DND-41 (cell line): ENCODE data around the gene MUC2.

ENCODE experiments used
- EZH2 ChIP-seq: IDR thresholded peaks from 3 replicates; pipeline ENCODE4 v1.6.1; 2012; ENCODE audit warnings: borderline replicate concordance, low read depth, mild to moderate bottlenecking, moderate library complexity, low read length, inconsistent platforms; ENCODE audit not compliant: severe bottlenecking
- TF ChIP-seq, protein P1 (sequence below): IDR thresholded peaks from 2 replicates; pipeline ENCODE4 v1.5.1; 2012; ENCODE audit warnings: borderline replicate concordance, low read length, moderate library complexity, mild to moderate bottlenecking; ENCODE audit not compliant: poor library complexity, severe bottlenecking; ENCODE audit errors: extremely low read depth

DNA sequence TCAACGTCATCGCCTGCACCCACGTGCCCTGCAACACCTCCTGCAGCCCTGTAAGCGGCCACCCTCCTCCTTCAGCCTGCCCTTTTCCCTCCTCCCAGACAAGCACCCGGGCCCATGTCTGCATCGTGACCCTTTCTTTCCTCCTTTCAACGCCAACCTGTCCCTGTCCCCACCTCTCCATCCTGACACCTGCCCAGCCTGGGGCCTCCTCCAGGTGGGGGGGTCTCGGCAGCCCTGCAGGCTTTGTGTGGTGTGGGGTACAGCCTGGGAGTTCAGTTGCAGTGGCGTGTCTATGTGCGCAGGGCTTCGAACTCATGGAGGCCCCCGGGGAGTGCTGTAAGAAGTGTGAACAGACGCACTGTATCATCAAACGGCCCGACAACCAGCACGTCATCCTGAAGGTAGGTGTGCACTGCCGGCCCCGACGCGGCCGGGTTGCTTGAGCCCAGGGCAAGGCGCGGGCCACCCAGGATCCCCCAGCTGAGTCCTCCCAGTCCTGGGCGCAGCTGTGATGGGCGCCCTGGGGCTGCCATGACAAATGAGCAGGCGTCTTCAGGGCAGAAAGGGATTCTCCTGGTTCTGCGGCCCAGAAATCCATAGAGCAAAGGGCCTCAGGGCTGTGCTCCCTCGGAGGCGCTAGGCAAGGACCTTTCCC is 33.7 kb downstream of the MUC2 start:
- TF ChIP-seq, protein P1, sequence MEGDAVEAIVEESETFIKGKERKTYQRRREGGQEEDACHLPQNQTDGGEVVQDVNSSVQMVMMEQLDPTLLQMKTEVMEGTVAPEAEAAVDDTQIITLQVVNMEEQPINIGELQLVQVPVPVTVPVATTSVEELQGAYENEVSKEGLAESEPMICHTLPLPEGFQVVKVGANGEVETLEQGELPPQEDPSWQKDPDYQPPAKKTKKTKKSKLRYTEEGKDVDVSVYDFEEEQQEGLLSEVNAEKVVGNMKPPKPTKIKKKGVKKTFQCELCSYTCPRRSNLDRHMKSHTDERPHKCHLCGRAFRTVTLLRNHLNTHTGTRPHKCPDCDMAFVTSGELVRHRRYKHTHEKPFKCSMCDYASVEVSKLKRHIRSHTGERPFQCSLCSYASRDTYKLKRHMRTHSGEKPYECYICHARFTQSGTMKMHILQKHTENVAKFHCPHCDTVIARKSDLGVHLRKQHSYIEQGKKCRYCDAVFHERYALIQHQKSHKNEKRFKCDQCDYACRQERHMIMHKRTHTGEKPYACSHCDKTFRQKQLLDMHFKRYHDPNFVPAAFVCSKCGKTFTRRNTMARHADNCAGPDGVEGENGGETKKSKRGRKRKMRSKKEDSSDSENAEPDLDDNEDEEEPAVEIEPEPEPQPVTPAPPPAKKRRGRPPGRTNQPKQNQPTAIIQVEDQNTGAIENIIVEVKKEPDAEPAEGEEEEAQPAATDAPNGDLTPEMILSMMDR, result no peak
- no peak for TF ChIP-seq EZH2
